Panc1 (cell line): ENCODE measurements around the gene MCU.

ENCODE experiments used
- POLR2AphosphoS5 ChIP-seq: IDR thresholded peaks from 2 replicates; pipeline ENCODE4 v1.6.1; 2012; ENCODE audit warnings: mild to moderate bottlenecking, low read depth, low read length, moderate library complexity
- REST ChIP-seq, 2 experiments: IDR thresholded peaks; 2 replicates each; pipeline ENCODE4 v1.6.1; 2011 to 2012; ENCODE audit warnings: low read depth in 2 of 2, control low read depth in 1 of 2, low read length in 1 of 2, mild to moderate bottlenecking in 1 of 2, moderate library complexity in 1 of 2; ENCODE audit not compliant: insufficient read depth in 1 of 2
- SIN3A ChIP-seq: IDR thresholded peaks from 2 replicates; pipeline ENCODE4 v1.6.1; 2012; ENCODE audit warnings: low read depth, mild to moderate bottlenecking, low read length, moderate library complexity, borderline replicate concordance; ENCODE audit not compliant: insufficient read depth
- TCF7L2 ChIP-seq: IDR thresholded peaks from 2 replicates; pipeline ENCODE4 v1.6.1; 2011; ENCODE audit warnings: mild to moderate bottlenecking, low read depth, low read length, inconsistent platforms
- TF ChIP-seq, protein P1 (sequence below): fragments of 450-650 bp; IDR thresholded peaks from 2 replicates; pipeline ENCODE4 v1.5.1; 2017; ENCODE audit warnings: mild to moderate bottlenecking

GRCh38 chr10:72692994-72693781 lies 1.2 kb downstream of the MCU start:
- TF ChIP-seq REST (IDR thresholded peaks at IDR 0.05; ENCODE audit: insufficient read depth in 1 of 2, low read depth in 2 of 2, low read length in 1 of 2) (no peak), SIN3A (no peak), POLR2AphosphoS5 (no peak), TCF7L2 (no peak)
- TF ChIP-seq, protein P1, sequence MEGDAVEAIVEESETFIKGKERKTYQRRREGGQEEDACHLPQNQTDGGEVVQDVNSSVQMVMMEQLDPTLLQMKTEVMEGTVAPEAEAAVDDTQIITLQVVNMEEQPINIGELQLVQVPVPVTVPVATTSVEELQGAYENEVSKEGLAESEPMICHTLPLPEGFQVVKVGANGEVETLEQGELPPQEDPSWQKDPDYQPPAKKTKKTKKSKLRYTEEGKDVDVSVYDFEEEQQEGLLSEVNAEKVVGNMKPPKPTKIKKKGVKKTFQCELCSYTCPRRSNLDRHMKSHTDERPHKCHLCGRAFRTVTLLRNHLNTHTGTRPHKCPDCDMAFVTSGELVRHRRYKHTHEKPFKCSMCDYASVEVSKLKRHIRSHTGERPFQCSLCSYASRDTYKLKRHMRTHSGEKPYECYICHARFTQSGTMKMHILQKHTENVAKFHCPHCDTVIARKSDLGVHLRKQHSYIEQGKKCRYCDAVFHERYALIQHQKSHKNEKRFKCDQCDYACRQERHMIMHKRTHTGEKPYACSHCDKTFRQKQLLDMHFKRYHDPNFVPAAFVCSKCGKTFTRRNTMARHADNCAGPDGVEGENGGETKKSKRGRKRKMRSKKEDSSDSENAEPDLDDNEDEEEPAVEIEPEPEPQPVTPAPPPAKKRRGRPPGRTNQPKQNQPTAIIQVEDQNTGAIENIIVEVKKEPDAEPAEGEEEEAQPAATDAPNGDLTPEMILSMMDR, result no peak
